Stimulated activated CD4-positive, alpha-beta T cell treated with anti-CD3 and anti-CD28 coated beads, Interleukin-4, amount 100 ng/mL, for 24 hours (primary cell): ENCODE results near the gene SPTLC1.
A peak's percentile ranks its signal among the peaks of the same experiment; 100 is the strongest.
"Not testable (repeated sequence)": the region's sequence is repeated elsewhere in the genome, so short reads cannot be mapped to it uniquely, and the experiment has no call there.

Experiments
- DNase-seq: peaks from one replicate; pipeline ENCODE4 v3.0.0-alpha.2; 2020

The SPTLC1 gene

GRCh38 chr9:92140074-92140753, 25.0 kb upstream of the SPTLC1 start:
- peak; percentile 73 for DNase-seq

- not testable (repeated sequence) for DNase-seq
Measured at GRCh38 chr9:92138960-92139540, 23.8 kb upstream of the SPTLC1 start.

- DNase-seq, result peak; percentile 78
Measured at GRCh38 chr9:92138157-92138959, 23.1 kb upstream of the SPTLC1 start.

- no peak for DNase-seq
Measured at GRCh38 chr9:92136184-92136858, 21.1 kb upstream of the SPTLC1 start.

GRCh38 chr9:92135576-92135975, 20.4 kb upstream of the SPTLC1 start:
- no peak for DNase-seq

GRCh38 chr9:92133949-92134604, 18.9 kb upstream of the SPTLC1 start:
- DNase-seq, result peak; percentile 80

- DNase-seq, result not testable (repeated sequence)
Measured at GRCh38 chr9:92132913-92133312, 17.7 kb upstream of the SPTLC1 start.

GRCh38 chr9:92132501-92132900, 17.3 kb upstream of the SPTLC1 start:
- DNase-seq, result no peak

GRCh38 chr9:92122800-92123199, 7.6 kb upstream of the SPTLC1 start:
- DNase-seq, result no peak

- no peak for DNase-seq
Measured at GRCh38 chr9:92122061-92122460, 6.8 kb upstream of the SPTLC1 start.

- DNase-seq, result no peak
Measured at GRCh38 chr9:92121265-92121664, 6.1 kb upstream of the SPTLC1 start.

GRCh38 chr9:92120138-92120537, 4.9 kb upstream of the SPTLC1 start:
- DNase-seq, result no peak

- no peak for DNase-seq
Measured at GRCh38 chr9:92119586-92119985, 4.4 kb upstream of the SPTLC1 start.

GRCh38 chr9:92108122-92108521, 7.1 kb downstream of the SPTLC1 start:
- DNase-seq, result no peak

- not testable (repeated sequence) for DNase-seq
Measured at GRCh38 chr9:92105446-92106225, 9.6 kb downstream of the SPTLC1 start.

GRCh38 chr9:92103601-92104000, 11.6 kb downstream of the SPTLC1 start:
- DNase-seq, result not testable (repeated sequence)

- DNase-seq, result no peak
Measured at GRCh38 chr9:92100237-92100911, 14.8 kb downstream of the SPTLC1 start.

- DNase-seq, result no peak
Measured at GRCh38 chr9:92098638-92099037, 16.6 kb downstream of the SPTLC1 start.

- peak; percentile 54 for DNase-seq
Measured at GRCh38 chr9:92097997-92098482, 17.2 kb downstream of the SPTLC1 start.

- DNase-seq, result no peak
Measured at GRCh38 chr9:92095236-92095635, 20.0 kb downstream of the SPTLC1 start.

- DNase-seq, result peak; percentile 33
Measured at GRCh38 chr9:92094655-92095054, 20.6 kb downstream of the SPTLC1 start.
